Fibroblast of pulmonary artery (primary cell): ENCODE results near the gene SORCS2.

Source experiments
- DNase-seq: peaks from one replicate; pipeline ENCODE4 v3.0.0-alpha.2; 2010; ENCODE audit warnings: low read depth
- H3K4me3 ChIP-seq: replicated peaks from 2 replicates; pipeline ENCODE4 v1.5.1; 2011; ENCODE audit warnings: low read depth, mild to moderate bottlenecking, control low read depth, low read length, moderate library complexity
- CTCF ChIP-seq: IDR thresholded peaks from 2 replicates; pipeline ENCODE4 v1.5.1; 2011; ENCODE audit warnings: mild to moderate bottlenecking, control low read depth, low read length, inconsistent platforms; ENCODE audit errors: missing control alignments

SORCS2 gene

GRCh38 chr4:7421356-7422150 is 229.2 kb downstream of the SORCS2 start:
- no peak for DNase-seq
- no peak for TF ChIP-seq CTCF

GRCh38 chr4:7422151-7422897 is 230.0 kb downstream of the SORCS2 start:
- H3K4me3 ChIP-seq, result no peak overlapping the region
- DNase-seq, result no peak
- TF ChIP-seq CTCF, result no peak

More at GRCh38 chr4:7421356-7422150, 229.2 kb downstream of the SORCS2 start:
- H3K4me3 ChIP-seq, result no peak overlapping the region

GRCh38 chr4:7422898-7423180 is 230.5 kb downstream of the SORCS2 start:
- no peak for TF ChIP-seq CTCF
- no peak overlapping the region for H3K4me3 ChIP-seq
- DNase-seq, result no peak

- H3K4me3 ChIP-seq, result no peak overlapping the region
- DNase-seq, result no peak
- TF ChIP-seq CTCF, result no peak
Observed at GRCh38 chr4:7423391-7423790, 231.1 kb downstream of the SORCS2 start.

GRCh38 chr4:7423801-7424552 is 231.6 kb downstream of the SORCS2 start:
- DNase-seq, result no peak
- H3K4me3 ChIP-seq, result no peak overlapping the region
- TF ChIP-seq CTCF, result no peak

- no peak overlapping the region for H3K4me3 ChIP-seq
- DNase-seq, result no peak
- TF ChIP-seq CTCF, result no peak
Observed at GRCh38 chr4:7424553-7425111, 232.3 kb downstream of the SORCS2 start.
